Loucy (cell line): ENCODE measurements around the gene GPR55.

Experiments used
- EZH2phosphoT487 ChIP-seq: fragments of 200-600 bp; IDR thresholded peaks from 2 replicates; pipeline ENCODE4 v1.6.1; 2018; ENCODE audit warnings: antibody characterized with exemption, mild to moderate bottlenecking, moderate library complexity, borderline replicate concordance
- TF ChIP-seq, protein P1 (sequence below): fragments of 200-600 bp; sonication (generic); conservative IDR thresholded peaks from 2 replicates; pipeline ENCODE4 v1.5.1; 2014; ENCODE audit warnings: mild to moderate bottlenecking, antibody characterized with exemption, low read length

DNA sequence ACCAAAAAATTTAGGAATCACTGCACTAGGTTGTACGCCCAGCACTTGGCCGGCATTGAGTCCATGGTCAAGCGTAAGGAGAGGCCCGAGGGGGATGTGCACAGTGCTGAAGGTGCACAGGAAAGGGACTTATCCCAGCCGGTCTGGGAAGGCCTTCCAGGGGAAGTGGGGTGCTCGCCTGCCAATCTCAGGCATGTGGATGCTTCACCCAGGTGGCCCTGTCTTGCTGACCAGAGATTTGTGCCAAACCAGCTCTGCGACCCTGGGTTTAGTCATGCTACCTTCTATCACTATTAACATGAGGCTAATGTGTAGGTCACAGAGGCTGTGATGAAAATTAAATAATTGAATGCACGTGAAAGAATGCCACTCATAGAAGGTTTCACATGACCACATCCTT is 62.0 kb downstream of the GPR55 start:
- TF ChIP-seq, protein P1, sequence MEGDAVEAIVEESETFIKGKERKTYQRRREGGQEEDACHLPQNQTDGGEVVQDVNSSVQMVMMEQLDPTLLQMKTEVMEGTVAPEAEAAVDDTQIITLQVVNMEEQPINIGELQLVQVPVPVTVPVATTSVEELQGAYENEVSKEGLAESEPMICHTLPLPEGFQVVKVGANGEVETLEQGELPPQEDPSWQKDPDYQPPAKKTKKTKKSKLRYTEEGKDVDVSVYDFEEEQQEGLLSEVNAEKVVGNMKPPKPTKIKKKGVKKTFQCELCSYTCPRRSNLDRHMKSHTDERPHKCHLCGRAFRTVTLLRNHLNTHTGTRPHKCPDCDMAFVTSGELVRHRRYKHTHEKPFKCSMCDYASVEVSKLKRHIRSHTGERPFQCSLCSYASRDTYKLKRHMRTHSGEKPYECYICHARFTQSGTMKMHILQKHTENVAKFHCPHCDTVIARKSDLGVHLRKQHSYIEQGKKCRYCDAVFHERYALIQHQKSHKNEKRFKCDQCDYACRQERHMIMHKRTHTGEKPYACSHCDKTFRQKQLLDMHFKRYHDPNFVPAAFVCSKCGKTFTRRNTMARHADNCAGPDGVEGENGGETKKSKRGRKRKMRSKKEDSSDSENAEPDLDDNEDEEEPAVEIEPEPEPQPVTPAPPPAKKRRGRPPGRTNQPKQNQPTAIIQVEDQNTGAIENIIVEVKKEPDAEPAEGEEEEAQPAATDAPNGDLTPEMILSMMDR = no peak
- no peak for TF ChIP-seq EZH2phosphoT487
